WTC11 (cell line): Measurements from ENCODE around the gene CCL16. TPM values are rescaled to one million over a fixed set of nuclear protein-coding genes. Genes with fewer than 3 reads are reported as not detected.
A peak's percentile ranks its signal among the peaks of the same experiment; 100 is the strongest.

Experiments
- ATAC-seq: fragments of 200-7000 bp; cut with Tn5 transposase; 2 replicates; pipeline ENCODE4 v1.10.0; 2021; ENCODE audit warnings: mild to moderate bottlenecking, moderate library complexity
- CTCF ChIA-PET: fragments of 300-600 bp; sonication (Branson Sonifier 250); formaldehyde crosslinking; loops from one replicate; lab custom pipeline; 2021; ENCODE audit warnings: antibody characterized with exemption; lab: Charles Lee
- POLR2A ChIA-PET: fragments of 350-600 bp; sonication (Branson Sonifier 250); formaldehyde crosslinking; loops from one replicate; lab custom pipeline; 2021; ENCODE audit warnings: antibody characterized with exemption; lab: Charles Lee
- DNase-seq: peaks from one replicate; pipeline ENCODE4 v3.0.0; 2021; ENCODE audit warnings: low spot score
- H3K27ac Mint-ChIP-seq: 2 replicates; pipeline ENCODE4 v1.8.0; 2021; ENCODE audit warnings: mixed read lengths
- H3K27me3 Mint-ChIP-seq: 2 replicates; pipeline ENCODE4 v1.8.0; 2021; ENCODE audit warnings: low read depth, mild to moderate bottlenecking, moderate library complexity, mixed read lengths
- H3K36me3 Mint-ChIP-seq: 2 replicates; pipeline ENCODE4 v1.8.0; 2021; ENCODE audit warnings: mixed read lengths
- H3K4me1 Mint-ChIP-seq: 2 replicates; pipeline ENCODE4 v1.8.0; 2022; ENCODE audit warnings: mixed read lengths
- H3K4me3 Mint-ChIP-seq: 2 replicates; pipeline ENCODE4 v1.8.0; 2021; ENCODE audit warnings: mild to moderate bottlenecking, moderate library complexity, mixed read lengths
- H3K9me3 Mint-ChIP-seq: 2 replicates; pipeline ENCODE4 v1.8.0; 2021; ENCODE audit warnings: mixed read lengths
- ATF1 ChIP-seq: sonication (generic); formaldehyde crosslinking; IDR thresholded peaks from 2 replicates; pipeline ENCODE4 v1.8.1; 2023; ENCODE audit warnings: mild to moderate bottlenecking, moderate library complexity, missing genetic modification reagents
- ATF2 ChIP-seq: sonication (generic); formaldehyde crosslinking; IDR thresholded peaks from 2 replicates; pipeline ENCODE4 v1.8.1; 2022; ENCODE audit warnings: low read depth, missing genetic modification reagents, borderline replicate concordance
- CREB1 ChIP-seq: sonication (generic); formaldehyde crosslinking; IDR thresholded peaks from 2 replicates; pipeline ENCODE4 v1.8.0; 2023; ENCODE audit warnings: mild to moderate bottlenecking, missing genetic modification reagents
- CTCF ChIP-seq: fragments of 200-600 bp; IDR thresholded peaks from 2 replicates; pipeline ENCODE4 v1.8.0; 2022; ENCODE audit warnings: antibody characterized with exemption
- GABPB1 ChIP-seq: sonication (generic); formaldehyde crosslinking; IDR thresholded peaks from 2 replicates; pipeline ENCODE4 v1.8.1; 2023; ENCODE audit warnings: mild to moderate bottlenecking, missing genetic modification reagents
- GTF2I ChIP-seq: fragments of 250-450 bp; sonication (Bioruptor Pico); conservative IDR thresholded peaks from 2 replicates; pipeline ENCODE4 v1.4.0; 2021; ENCODE audit warnings: mild to moderate bottlenecking
- HMGXB4 ChIP-seq: sonication (generic); formaldehyde crosslinking; IDR thresholded peaks from 2 replicates; pipeline ENCODE4 v1.8.1; 2023; ENCODE audit warnings: mild to moderate bottlenecking, moderate library complexity, missing genetic modification reagents
- NFYB ChIP-seq: sonication (generic); formaldehyde crosslinking; conservative IDR thresholded peaks from 2 replicates; pipeline ENCODE4 v1.8.0; 2022; ENCODE audit warnings: low read depth, missing genetic modification reagents
- OVOL2 ChIP-seq: fragments of 250-450 bp; sonication (Bioruptor Pico); IDR thresholded peaks from 2 replicates; pipeline ENCODE4 v1.9.0; 2021; ENCODE audit warnings: mild to moderate bottlenecking, borderline replicate concordance
- ZNF219 ChIP-seq: sonication (generic); formaldehyde crosslinking; IDR thresholded peaks from 2 replicates; pipeline ENCODE4 v1.8.0; 2023; ENCODE audit warnings: missing genetic modification reagents, mild to moderate bottlenecking, borderline replicate concordance
- ZNF281 ChIP-seq: sonication (generic); formaldehyde crosslinking; IDR thresholded peaks from 2 replicates; pipeline ENCODE4 v1.8.0; 2023; ENCODE audit warnings: mild to moderate bottlenecking, missing genetic modification reagents
- ZNF512 ChIP-seq: sonication (generic); formaldehyde crosslinking; IDR thresholded peaks from 2 replicates; pipeline ENCODE4 v1.8.1; 2022; ENCODE audit warnings: missing genetic modification reagents, borderline replicate concordance
- ZNF671 ChIP-seq: fragments of 250-450 bp; sonication (Bioruptor Pico); IDR thresholded peaks from 2 replicates; pipeline ENCODE4 v1.8.0; 2021; ENCODE audit warnings: mild to moderate bottlenecking
- total RNA-seq: library from RNA; stranded (reverse); gene quantifications from 3 replicates; pipeline ENCODE4 v1.2.3, GENCODE V29; 2021
- TF ChIP-seq, protein P1 (sequence below): fragments of 250-450 bp; sonication (Bioruptor Pico); conservative IDR thresholded peaks from 2 replicates; pipeline ENCODE4 v1.9.0; 2021; ENCODE audit warnings: mild to moderate bottlenecking
- TF ChIP-seq, protein P2 (sequence below): sonication (generic); formaldehyde crosslinking; IDR thresholded peaks from 2 replicates; pipeline ENCODE4 v1.8.0; 2022; ENCODE audit warnings: mild to moderate bottlenecking, missing genetic modification reagents

Gene CCL16
- total RNA-seq, 1 experiment from 2014 or later = not detected

DNA sequence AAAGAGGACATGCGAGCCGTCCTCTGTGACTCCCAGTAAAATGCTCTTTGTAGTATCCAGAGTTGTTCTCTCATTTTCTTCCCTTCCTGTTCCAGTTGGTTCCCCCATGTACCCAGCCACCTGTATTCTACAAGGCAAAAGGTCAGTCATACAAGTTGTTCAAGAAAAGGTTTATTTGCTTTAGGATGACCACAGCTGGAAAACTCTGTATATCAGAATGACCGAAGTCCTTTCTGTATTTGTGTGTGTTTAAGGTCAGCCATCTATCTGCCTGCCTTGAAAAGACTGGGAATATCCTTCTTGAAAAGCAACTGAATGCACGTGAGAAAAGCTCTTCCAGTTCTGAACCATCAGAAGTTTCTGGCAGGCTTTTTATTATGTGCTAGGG, 8.4 kb downstream of the CCL16 start:
- CTCF ChIA-PET = interaction anchor here (1.3 to 7.3 kb wide), 3 partner anchors 100 to 510 kb away, joined by 4 to 78 read pairs (median 10); no protein-coding TSS in a partner anchor
- H3K9me3 Mint-ChIP-seq = no peaks in the 10 kb centered on the region
- DNase-seq = no peak
- H3K27me3 Mint-ChIP-seq = no peaks in the 10 kb centered on the region; the same call in 1 of the 2 replicates
- POLR2A ChIA-PET = no interaction called here
- no peak for ATAC-seq
- H3K36me3 Mint-ChIP-seq = no peaks in the 10 kb centered on the region
- no peak overlapping the region for H3K4me3 Mint-ChIP-seq
- H3K27ac Mint-ChIP-seq = no peak overlapping the region
- H3K4me1 Mint-ChIP-seq = no peaks in the 10 kb centered on the region
- no peak for TF ChIP-seq ZNF219

- Mint-ChIP-seq H3K4me3 (no peak overlapping the region), H3K27ac (no peak overlapping the region), H3K4me1 (no peaks in the 10 kb centered on the region), H3K9me3 (no peaks in the 10 kb centered on the region), H3K27me3 (no peaks in the 10 kb centered on the region; the same call in 1 of the 2 replicates), H3K36me3 (no peaks in the 10 kb centered on the region)
- TF ChIP-seq GABPB1 (CRISPR knock-in tag) (peak; percentile 90), ZNF281 (CRISPR knock-in tag) (no peak)
- ATAC-seq = no peak
- ChIA-PET CTCF (interaction anchor here (1.3 to 1.9 kb wide), 2 partner anchors 100 to 511 kb away, joined by 4 to 8 read pairs; no protein-coding TSS in a partner anchor), POLR2A (no interaction called here)
- no peak for DNase-seq
These were observed 8.8 kb downstream of the CCL16 start for GRCh38 chr17:35972535-35972934.

DNA sequence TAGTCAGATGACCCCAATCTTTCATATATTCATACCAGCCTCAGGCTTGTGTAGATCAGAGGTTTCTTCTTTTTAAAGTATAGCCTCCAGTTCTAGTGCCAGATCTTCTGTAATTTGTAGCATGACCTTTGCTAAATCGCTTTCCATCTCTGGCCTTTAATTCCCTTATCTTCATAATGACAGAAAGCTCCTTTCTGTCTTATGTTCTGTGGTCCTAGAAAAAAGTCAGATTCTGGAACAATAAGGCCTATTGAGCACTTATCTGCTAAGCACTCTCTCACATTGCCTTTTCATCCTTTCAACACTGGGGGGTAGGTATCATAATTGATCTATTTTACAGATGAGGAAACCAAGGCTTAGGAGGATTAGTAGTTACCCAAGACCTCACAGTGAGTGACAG, 9.2 kb downstream of the CCL16 start:
- CTCF ChIA-PET = interaction anchor here (1.0 to 1.9 kb wide), 2 partner anchors 100 to 177 kb away, joined by 7 to 8 read pairs; no protein-coding TSS in a partner anchor
- TF ChIP-seq CTCF (no peak), ATF1 (CRISPR knock-in tag) (no peak), NFYB (no peak), OVOL2 (no peak), ZNF671 (no peak), HMGXB4 (no peak), ZNF512 (CRISPR knock-in tag) (no peak), CREB1 (CRISPR knock-in tag) (no peak), GTF2I (CRISPR knock-in tag) (no peak), ATF2 (CRISPR knock-in tag) (no peak)
- TF ChIP-seq, protein P1, sequence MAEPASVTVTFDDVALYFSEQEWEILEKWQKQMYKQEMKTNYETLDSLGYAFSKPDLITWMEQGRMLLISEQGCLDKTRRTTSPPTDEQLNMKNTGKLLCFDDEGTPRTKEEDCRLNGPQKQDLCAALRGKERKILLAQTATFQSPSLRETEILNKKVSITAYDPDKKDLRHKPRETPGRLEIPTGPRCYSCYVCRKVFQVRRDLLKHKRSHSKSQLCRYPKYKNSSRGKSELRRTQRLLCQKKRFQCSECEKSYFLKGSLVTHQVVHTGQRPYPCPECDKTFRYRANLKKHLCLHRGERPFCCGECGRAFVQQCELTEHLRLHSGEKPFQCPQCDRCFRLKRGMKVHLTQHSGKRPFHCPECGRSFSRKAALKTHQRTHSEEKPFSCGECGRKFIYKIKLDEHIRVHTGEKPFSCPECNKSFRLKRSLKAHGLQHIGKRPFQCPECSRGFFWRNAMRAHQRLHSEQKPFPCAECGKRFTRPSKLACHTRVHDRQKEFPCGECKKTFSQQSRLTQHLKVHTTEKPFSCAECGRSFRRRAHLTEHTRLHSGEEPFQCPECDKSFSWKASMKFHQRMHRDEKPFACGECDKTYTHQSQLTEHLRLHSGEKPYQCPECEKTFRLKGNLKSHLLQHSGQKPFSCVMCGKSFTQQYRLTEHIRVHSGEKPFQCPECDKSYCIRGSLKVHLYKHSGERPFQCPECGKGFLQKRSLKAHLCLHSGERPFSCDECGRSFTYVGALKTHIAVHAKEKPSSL = no peak
- TF ChIP-seq, protein P2, sequence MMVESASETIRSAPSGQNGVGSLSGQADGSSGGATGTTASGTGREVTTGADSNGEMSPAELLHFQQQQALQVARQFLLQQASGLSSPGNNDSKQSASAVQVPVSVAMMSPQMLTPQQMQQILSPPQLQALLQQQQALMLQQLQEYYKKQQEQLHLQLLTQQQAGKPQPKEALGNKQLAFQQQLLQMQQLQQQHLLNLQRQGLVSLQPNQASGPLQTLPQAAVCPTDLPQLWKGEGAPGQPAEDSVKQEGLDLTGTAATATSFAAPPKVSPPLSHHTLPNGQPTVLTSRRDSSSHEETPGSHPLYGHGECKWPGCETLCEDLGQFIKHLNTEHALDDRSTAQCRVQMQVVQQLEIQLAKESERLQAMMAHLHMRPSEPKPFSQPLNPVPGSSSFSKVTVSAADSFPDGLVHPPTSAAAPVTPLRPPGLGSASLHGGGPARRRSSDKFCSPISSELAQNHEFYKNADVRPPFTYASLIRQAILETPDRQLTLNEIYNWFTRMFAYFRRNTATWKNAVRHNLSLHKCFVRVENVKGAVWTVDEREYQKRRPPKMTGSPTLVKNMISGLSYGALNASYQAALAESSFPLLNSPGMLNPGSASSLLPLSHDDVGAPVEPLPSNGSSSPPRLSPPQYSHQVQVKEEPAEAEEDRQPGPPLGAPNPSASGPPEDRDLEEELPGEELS (CRISPR knock-in tag) = no peak
- Mint-ChIP-seq H3K9me3 (no peaks in the 10 kb centered on the region), H3K27me3 (no peaks in the 10 kb centered on the region; the same call in 1 of the 2 replicates), H3K4me3 (no peak overlapping the region), H3K27ac (no peak overlapping the region), H3K4me1 (no peaks in the 10 kb centered on the region), H3K36me3 (no peaks in the 10 kb centered on the region)
- DNase-seq = no peak
- ATAC-seq = no peak
- POLR2A ChIA-PET = no interaction called here
